GM18868 (cell line): ENCODE measurements around the gene AMN.

Source experiments
- ATAC-seq: cut with Tn5 transposase; IDR thresholded peaks from one replicate; pipeline ENCODE4 v1.9.1; 2021; ENCODE audit warnings: mild to moderate bottlenecking, moderate library complexity; ENCODE audit not compliant: unreplicated experiment

The AMN gene

DNA sequence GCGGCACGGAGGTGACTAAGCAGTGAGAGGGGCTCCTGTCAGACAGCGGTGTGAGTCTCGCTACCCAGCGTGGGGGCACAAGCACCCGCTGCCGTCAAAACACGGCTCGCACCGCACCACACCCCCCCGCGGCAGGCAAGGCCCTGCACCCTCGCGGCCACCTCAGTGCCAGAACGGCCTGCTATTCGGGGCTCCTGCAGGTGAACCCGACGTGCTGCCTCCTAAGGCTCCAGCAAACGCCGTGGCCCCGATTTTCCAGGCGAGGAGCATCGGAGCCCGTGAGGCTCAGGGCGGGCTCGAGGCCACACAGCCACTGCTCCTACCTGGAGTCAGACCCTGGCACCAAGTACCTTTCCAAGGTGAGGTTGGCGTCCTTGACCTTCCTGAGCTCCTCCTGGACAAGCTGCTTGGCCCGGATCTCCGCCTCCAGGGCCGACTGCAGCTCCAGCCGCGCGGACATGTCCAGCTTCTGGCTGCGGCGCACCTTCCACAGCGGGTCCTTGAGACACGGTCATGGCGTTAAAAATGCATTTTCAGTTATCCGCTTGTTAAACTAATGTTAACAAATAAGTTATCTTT is 41.8 kb downstream of the AMN start:
- ATAC-seq = no peak

GRCh38 chr14:102965282-102965681 is 42.8 kb downstream of the AMN start:
- no peak for ATAC-seq

DNA sequence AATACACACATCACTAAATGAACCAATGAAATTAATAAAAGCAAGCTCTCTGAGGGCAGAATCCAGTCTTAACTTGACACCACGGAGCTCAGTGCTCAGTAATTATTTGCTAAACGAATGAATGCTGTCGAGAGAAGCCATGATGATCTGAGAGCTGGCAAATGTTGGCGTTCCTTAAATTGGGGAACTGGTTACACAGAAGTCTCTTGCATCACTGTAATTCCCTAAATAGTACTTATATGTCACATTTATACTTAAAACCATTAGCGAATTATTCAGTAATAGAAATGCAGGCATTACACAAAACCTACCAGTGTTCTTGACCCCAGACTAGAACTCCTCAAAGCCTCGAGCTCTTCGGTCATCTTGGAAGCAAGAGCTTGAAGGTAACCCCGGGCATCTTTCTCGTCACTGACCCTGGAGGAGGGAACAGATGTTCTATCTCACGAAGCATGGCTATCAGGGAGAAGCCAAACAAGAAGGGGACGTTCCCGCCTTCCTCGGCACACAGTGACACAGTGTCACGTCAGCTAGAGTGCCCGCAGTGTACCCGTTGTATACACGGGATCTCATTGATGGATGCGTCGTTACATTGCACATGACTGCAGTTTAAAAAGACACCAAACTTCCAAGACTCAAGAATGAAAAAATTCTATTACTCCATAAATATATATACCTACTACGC is 43.6 kb downstream of the AMN start:
- no peak for ATAC-seq

GRCh38 chr14:102966681-102967505 is 44.4 kb downstream of the AMN start:
- no peak for ATAC-seq

DNA sequence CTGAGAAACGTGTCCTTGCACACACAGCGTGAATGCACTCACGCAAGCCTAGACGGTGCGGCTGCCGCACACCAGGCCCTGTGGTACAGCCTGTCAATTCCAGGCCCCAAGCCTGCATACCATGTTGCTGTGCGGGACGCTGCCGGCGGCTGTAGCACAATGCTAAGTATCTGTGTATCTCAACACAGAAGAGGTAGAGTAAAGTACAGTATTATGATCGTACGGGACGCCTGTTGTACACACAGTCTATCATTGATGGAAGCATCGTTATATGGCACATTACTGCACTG is 45.0 kb downstream of the AMN start:
- no peak for ATAC-seq

DNA sequence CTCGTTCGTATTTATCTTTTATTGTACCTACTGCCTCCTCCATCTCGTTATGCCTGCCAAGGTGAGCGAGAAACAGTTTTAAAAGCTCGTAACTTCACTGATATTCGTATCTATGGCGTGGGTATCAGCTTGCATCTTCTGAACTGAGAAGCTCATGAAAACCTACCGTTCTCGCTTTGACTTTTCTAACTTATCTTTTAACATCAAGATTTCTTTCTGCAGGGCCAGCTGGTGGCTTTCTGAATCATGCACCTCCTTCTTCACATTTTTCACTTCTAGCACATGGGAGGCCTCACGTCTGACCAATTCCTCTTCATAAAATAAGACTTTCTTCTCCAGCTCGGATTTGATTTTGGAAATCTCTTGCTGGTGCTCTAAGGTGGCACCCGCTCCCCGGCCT is 45.8 kb downstream of the AMN start:
- ATAC-seq = no peak

GRCh38 chr14:102969060-102969791 is 46.8 kb downstream of the AMN start:
- no peak for ATAC-seq

- no peak for ATAC-seq
These were observed 47.4 kb downstream of the AMN start for GRCh38 chr14:102969901-102970300.

- no peak for ATAC-seq
These were observed 48.0 kb downstream of the AMN start for GRCh38 chr14:102970496-102970895.

DNA sequence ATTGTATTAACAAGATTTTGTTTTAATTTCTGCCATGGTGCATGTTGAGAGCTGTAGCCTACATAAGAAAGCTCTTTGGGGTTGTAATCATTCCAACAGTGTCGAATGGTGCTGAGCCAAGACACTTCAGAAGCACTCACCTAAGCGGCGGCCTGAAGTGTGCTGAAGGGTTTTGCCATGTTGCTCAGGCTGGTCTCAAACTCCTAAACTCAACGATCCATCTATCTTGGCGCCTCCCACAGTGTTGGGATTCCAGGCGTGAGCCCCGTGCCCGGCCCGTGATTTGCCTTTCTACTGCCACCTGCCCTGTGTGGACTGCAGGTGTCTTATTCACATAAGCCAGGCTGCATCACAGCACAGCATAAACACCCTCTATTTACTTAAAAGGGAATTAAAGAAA is 48.9 kb downstream of the AMN start:
- ATAC-seq = no peak

GRCh38 chr14:102971836-102972606 is 49.6 kb downstream of the AMN start:
- no peak for ATAC-seq

DNA sequence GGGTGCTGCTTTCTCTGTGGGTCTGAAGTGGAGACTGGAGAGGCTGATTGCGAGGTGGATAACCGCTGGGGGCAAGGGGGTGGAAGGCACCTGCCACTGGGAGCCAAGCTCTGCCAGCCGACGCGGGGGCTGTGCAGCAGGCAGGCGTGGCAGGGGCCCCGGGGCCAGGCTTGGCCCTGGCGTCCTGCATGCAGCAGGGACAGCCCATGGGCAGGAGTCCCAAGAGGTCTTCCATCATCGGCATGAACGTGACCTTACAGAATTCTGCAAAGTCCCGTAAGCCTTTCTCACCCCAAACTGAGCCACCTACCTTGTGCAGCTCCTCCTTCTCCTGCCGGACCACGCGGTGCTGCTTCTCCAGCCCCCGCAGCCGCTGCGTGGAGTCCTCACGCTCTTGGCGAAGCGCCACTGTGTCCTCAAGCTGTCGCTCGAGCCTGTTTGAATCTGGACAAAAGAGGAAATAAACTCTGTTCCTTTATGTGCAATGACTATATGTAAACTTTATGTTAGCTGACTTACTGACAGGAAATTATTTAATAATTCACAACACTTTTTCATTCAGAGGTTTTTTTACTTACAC is 51.3 kb downstream of the AMN start:
- no peak for ATAC-seq

GRCh38 chr14:102975662-102976061 is 53.2 kb downstream of the AMN start:
- no peak for ATAC-seq

DNA sequence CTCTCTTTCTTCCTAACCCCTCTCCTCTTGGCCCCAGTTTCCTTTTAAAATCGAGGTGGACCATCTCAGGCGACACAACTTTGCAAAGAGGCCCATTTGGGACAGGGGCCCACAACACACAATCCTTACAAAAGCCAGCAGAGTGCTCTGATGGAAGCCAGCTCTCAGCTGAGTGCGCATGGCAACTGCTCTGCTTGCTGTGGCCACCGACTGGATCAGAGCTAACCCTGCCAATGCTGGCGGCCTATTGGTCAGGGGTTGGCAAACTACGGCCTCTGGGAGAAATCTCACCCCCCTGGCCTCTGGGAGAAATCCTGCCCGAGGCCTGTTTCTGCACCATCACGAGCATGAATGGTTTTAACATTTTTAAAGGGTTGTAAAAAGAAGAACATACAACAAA is 55.0 kb downstream of the AMN start:
- no peak for ATAC-seq

DNA sequence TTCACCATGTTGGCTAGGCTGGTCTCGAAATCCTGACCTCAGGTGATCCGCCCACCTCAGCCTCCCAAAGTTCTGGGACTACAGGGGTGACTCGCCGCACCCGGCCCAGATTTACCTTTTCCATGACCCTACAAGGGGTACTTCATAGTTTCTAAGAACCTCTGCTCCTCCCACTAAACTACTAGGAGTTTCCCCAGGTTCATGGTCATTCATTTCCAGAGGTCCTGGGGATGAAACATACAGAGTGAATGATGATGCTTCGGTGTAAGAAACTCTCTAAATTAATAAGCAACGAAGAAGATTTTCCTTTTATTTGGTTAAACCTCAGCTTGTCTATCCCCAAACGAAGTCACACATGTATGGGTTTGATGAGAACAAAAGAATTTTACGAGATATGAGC is 56.9 kb downstream of the AMN start:
- no peak for ATAC-seq

DNA sequence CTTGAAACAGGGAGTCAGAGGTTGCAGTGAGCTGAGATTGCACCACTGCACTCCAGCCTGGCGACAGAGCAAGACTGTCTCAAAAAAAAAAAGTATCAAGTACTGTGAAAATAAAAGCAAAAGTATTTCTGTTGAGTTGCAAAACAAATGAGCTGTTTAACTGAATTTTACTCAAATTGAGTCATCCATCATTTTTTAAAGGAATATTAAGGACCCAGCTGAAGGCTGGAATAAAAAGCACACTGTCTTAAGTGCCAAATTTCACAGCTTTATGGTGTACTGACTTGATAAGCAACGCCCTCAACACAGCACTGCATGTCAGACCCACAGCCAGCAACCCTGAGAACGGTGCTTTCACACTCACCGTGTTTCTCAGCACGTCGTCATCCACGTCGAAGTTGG is 57.9 kb downstream of the AMN start:
- ATAC-seq = no peak
